GM12878 (cell line): ENCODE measurements around the gene MAP3K4.

Experiments used
- CTCF ChIP-seq, 3 experiments: IDR thresholded peaks in 2 of 3; conservative IDR thresholded peaks in 1 of 3; 2 replicates each; pipeline ENCODE4 v1.5.1; 2011; ENCODE audit warnings: low read depth in 3 of 3, low read length in 3 of 3, mild to moderate bottlenecking in 3 of 3, control low read depth in 2 of 3, moderate library complexity in 2 of 3, inconsistent platforms in 1 of 3, mixed read lengths in 1 of 3; ENCODE audit not compliant: control insufficient read depth in 2 of 3, insufficient read depth in 1 of 3; ENCODE audit errors: extremely low read depth in 1 of 3
- EGR1 ChIP-seq, 2 experiments: IDR thresholded peaks; 1 replicate in 1 of 2; 2 replicates in 1 of 2; pipeline ENCODE4 v1.6.1; 2011 to 2012; ENCODE audit warnings: low read depth in 2 of 2, low read length in 2 of 2, borderline replicate concordance in 1 of 2, mild to moderate bottlenecking in 1 of 2, moderate library complexity in 1 of 2
- IKZF1 ChIP-seq: fragments of 450-650 bp; conservative IDR thresholded peaks from 2 replicates; pipeline ENCODE4 v1.6.1; 2017; ENCODE audit warnings: antibody characterized with exemption, mild to moderate bottlenecking
- MAX ChIP-seq: IDR thresholded peaks from 2 replicates; pipeline ENCODE4 v1.6.1; 2012; ENCODE audit warnings: low read depth, low read length, improper control_type of control experiment
- NRF1 ChIP-seq: conservative IDR thresholded peaks from 2 replicates; pipeline ENCODE4 v1.6.1; 2011; ENCODE audit warnings: mild to moderate bottlenecking, low read depth, low read length, improper control_type of control experiment
- POLR2A ChIP-seq: IDR thresholded peaks from 2 replicates; pipeline ENCODE4 v1.6.1; 2011; ENCODE audit warnings: low read depth, mild to moderate bottlenecking, low read length
- REST ChIP-seq: IDR thresholded peaks from 2 replicates; pipeline ENCODE4 v1.6.1; 2012; ENCODE audit warnings: mild to moderate bottlenecking, low read depth, low read length
- TAF1 ChIP-seq: IDR thresholded peaks from 2 replicates; pipeline ENCODE4 v1.6.1; 2011; ENCODE audit warnings: mild to moderate bottlenecking, low read depth, low read length, borderline replicate concordance

DNA sequence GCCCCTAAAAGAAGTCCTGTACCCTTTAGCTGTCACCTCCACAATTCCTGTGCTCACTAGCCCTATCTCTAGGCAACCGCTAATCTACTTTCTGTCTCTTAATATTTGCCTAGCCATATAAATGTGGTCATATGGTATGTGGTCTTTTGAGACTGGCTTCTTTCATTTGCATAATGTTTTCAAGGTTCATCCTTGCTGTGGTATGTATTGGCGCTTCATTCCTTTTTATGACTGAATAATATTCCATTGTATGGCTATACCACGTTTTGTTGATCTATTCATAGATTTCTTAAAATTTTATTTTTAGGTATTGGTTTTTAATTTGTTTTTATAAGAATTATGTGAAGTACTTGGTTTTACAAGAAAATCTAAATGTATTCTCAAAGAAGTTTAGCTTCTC is 70.0 kb downstream of the MAP3K4 start:
- TF ChIP-seq CTCF (IDR thresholded peaks at IDR 0.05 in 2 of 3, conservative IDR thresholded peaks at IDR 0.05 in 1 of 3; ENCODE audit: control insufficient read depth in 2 of 3, extremely low read depth in 1 of 3, insufficient read depth in 1 of 3, low read depth in 3 of 3, low read length in 3 of 3) = no peak
- TF ChIP-seq TAF1 = no peak
- no peak for TF ChIP-seq REST
- TF ChIP-seq POLR2A = no peak
- no peak for TF ChIP-seq NRF1
- no peak for TF ChIP-seq IKZF1
- TF ChIP-seq MAX = no peak
- TF ChIP-seq EGR1 (IDR thresholded peaks at IDR 0.05; ENCODE audit: borderline replicate concordance in 1 of 2, low read depth in 2 of 2, low read length in 2 of 2) = no peak
